ENCODE results near the gene GPN2.

The GPN2 gene

DNA sequence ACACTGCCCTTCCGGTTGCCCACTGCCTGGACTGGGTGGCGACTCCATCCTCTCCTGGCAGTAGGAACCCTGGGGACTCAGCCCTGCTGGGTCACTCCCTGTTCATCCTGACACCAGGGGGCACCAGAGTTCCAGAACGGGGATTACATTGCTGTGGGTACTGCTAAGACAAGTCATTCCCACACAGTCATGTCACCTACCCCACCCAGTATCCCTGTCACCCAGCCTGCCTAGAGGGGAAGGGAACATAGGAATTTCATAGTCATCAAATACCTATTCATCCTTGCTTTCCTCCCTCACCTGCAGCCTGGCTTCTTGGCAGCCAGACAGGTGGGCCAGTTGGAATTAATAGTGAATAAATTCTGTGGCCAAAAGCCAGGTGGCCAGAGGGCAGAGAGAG, 36.9 kb downstream of the GPN2 start (continued):
- no peak for TF ChIP-seq ZSCAN18 (tag by site-specific recombination; IDR thresholded peaks at IDR 0.05)
- no peak for TF ChIP-seq KLF16 (tag by site-specific recombination; IDR thresholded peaks at IDR 0.05)
- TF ChIP-seq, protein P1, sequence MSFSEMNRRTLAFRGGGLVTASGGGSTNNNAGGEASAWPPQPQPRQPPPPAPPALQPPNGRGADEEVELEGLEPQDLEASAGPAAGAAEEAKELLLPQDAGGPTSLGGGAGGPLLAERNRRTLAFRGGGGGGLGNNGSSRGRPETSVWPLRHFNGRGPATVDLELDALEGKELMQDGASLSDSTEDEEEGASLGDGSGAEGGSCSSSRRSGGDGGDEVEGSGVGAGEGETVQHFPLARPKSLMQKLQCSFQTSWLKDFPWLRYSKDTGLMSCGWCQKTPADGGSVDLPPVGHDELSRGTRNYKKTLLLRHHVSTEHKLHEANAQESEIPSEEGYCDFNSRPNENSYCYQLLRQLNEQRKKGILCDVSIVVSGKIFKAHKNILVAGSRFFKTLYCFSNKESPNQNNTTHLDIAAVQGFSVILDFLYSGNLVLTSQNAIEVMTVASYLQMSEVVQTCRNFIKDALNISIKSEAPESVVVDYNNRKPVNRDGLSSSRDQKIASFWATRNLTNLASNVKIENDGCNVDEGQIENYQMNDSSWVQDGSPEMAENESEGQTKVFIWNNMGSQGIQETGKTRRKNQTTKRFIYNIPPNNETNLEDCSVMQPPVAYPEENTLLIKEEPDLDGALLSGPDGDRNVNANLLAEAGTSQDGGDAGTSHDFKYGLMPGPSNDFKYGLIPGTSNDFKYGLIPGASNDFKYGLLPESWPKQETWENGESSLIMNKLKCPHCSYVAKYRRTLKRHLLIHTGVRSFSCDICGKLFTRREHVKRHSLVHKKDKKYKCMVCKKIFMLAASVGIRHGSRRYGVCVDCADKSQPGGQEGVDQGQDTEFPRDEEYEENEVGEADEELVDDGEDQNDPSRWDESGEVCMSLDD (tag by site-specific recombination; IDR thresholded peaks at IDR 0.05), result no peak
- no peak for TF ChIP-seq BCL6B (tag by site-specific recombination; IDR thresholded peaks at IDR 0.05)
- no peak for TF ChIP-seq ZNF544 (tag by site-specific recombination; IDR thresholded peaks at IDR 0.05)
- TF ChIP-seq, protein P2, sequence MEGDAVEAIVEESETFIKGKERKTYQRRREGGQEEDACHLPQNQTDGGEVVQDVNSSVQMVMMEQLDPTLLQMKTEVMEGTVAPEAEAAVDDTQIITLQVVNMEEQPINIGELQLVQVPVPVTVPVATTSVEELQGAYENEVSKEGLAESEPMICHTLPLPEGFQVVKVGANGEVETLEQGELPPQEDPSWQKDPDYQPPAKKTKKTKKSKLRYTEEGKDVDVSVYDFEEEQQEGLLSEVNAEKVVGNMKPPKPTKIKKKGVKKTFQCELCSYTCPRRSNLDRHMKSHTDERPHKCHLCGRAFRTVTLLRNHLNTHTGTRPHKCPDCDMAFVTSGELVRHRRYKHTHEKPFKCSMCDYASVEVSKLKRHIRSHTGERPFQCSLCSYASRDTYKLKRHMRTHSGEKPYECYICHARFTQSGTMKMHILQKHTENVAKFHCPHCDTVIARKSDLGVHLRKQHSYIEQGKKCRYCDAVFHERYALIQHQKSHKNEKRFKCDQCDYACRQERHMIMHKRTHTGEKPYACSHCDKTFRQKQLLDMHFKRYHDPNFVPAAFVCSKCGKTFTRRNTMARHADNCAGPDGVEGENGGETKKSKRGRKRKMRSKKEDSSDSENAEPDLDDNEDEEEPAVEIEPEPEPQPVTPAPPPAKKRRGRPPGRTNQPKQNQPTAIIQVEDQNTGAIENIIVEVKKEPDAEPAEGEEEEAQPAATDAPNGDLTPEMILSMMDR (tag by site-specific recombination; IDR thresholded peaks at IDR 0.05), result peak; percentile 45; the same call in 1 of the 2 replicates
- no peak for TF ChIP-seq ZBTB26 (tag by site-specific recombination; optimal IDR thresholded peaks at IDR 0.05)
- TF ChIP-seq ZNF140 (tag by site-specific recombination; IDR thresholded peaks at IDR 0.05), result no peak
- no peak for TF ChIP-seq ZNF221 (tag by site-specific recombination; IDR thresholded peaks at IDR 0.05; ENCODE audit: borderline replicate concordance)
- TF ChIP-seq ZNF654 (tag by site-specific recombination; IDR thresholded peaks at IDR 0.05; ENCODE audit: low read depth), result peak; percentile 66
- no peak for TF ChIP-seq ZNF433 (tag by site-specific recombination; IDR thresholded peaks at IDR 0.05; ENCODE audit: low read depth)
- no peak for TF ChIP-seq ZNF211 (tag by site-specific recombination; IDR thresholded peaks at IDR 0.05; ENCODE audit: low read depth)
- no peak for TF ChIP-seq OSR2 (tag by site-specific recombination; IDR thresholded peaks at IDR 0.05)

DNA sequence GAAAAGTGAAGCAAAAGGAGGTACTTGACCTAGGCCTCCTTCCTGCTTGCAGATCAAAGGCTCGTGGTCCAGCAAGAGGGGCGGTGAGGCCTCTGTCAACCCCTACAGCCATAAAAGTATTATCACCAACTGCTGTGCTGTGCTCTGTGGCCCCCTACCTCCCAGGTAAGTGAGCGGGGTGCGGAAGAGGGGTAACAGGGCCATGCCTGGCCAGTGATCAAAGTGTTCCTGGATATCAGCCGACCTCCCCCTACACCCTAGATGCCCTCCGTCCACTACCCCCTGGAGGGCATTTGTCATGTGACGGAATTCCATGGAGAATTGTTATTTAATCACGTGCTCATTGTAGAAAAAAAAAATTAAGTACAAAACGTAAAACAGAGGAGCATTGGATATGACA, 37.4 kb downstream of the GPN2 start:
- H3K36me3 ChIP-seq (ENCODE audit: control insufficient read depth in 2 of 2, insufficient read depth in 1 of 2, low read length in 2 of 2), result peaks cover 0 to 88% of the 10 kb centered on the region in 2 experiments; a peak in 2 of 3 replicates
- no peaks in the 10 kb centered on the region for H3K4me1 ChIP-seq (ENCODE audit: control insufficient read depth, insufficient read depth, low read length)
- CTCF ChIA-PET, result no interaction called here
- TF ChIP-seq ZNF830 (tag by site-specific recombination; IDR thresholded peaks at IDR 0.05; ENCODE audit: low read depth) (no peak), ZNF335 (tag by site-specific recombination; conservative IDR thresholded peaks at IDR 0.05) (no peak)
- POLR2A ChIA-PET, result no interaction called here
- no peak overlapping the region for H3K27ac ChIP-seq (ENCODE audit: extremely low read depth, low read depth, low read length)
- H3K9me3 ChIP-seq (ENCODE audit: control insufficient read depth, insufficient read depth, low read depth, low read length), result no peaks in the 10 kb centered on the region
- no peak overlapping the region for H3K4me3 ChIP-seq (ENCODE audit: low read depth, low read length)

Measured in HEK293 (cell line).